HCT116 (cell line): Measurements from ENCODE around the gene ARHGEF38. TPM values are rescaled to one million over a fixed set of nuclear protein-coding genes. Genes with fewer than 3 reads are reported as not detected.

ENCODE experiments used
- ATAC-seq: fragments of 200-7000 bp; cut with Tn5 transposase; 2 replicates; pipeline ENCODE4 v1.9.1; 2020; ENCODE audit warnings: mild to moderate bottlenecking, moderate library complexity
- BruUV-seq: library from RNA; stranded (reverse); fragments of 400-500 nt; replicated peaks from 2 replicates; lab custom pipeline; 2021; lab: Mats Ljungman, UMichigan
- CTCF ChIA-PET: fragments of 300-600 bp; sonication (Branson Sonifier 250); formaldehyde crosslinking; loops from one replicate; lab custom pipeline; 2021; ENCODE audit warnings: antibody characterized with exemption; lab: Charles Lee
- POLR2A ChIA-PET: fragments of 300-600, 350-600 bp; sonication (Branson Sonifier 250); formaldehyde crosslinking; loops from one replicate; lab custom pipeline; 2021; ENCODE audit warnings: antibody characterized with exemption; lab: Charles Lee
- RAD21 ChIA-PET, 2 experiments: fragments of 300-600 bp; sonication (Branson Sonifier 250); formaldehyde crosslinking; loops; one replicate each; lab custom pipeline; 2023; ENCODE audit warnings: low total read pairs in 2 of 2; ENCODE audit not compliant: uncharacterized antibody in 2 of 2, unreplicated experiment in 2 of 2, low non-redundant PET in 1 of 2; lab: Charles Lee
- DNase-seq: peaks from one replicate; pipeline ENCODE4 v3.0.0-alpha.2; 2010; ENCODE audit warnings: low read depth, low spot score
- H2AFZ ChIP-seq: fragments of 200-600 bp; shearing (Covaris generic), sonication (generic); 2 replicates; pipeline ENCODE4 v1.6.1; 2017; ENCODE audit warnings: low read depth, mixed run types, mixed read lengths, antibody characterized with exemption, low read length; ENCODE audit not compliant: poor library complexity, severe bottlenecking
- H3K27ac ChIP-seq: 2 replicates; pipeline ENCODE4 v1.5.1; 2012; ENCODE audit warnings: low read depth, low read length
- H3K27me3 ChIP-seq: fragments of 200-600 bp; sonication (generic); 2 replicates; pipeline ENCODE4 v1.6.1; 2016; ENCODE audit warnings: mixed run types, low read length, mixed read lengths; ENCODE audit not compliant: insufficient read depth
- H3K36me3 ChIP-seq, 2 experiments: fragments of 200-500 bp in 1 of 2; fragments of 200-600 bp in 1 of 2; sonication (Bioruptor generic) in 1 of 2; sonication (generic) in 1 of 2; 2 replicates each; pipeline versions ENCODE4 v1.5.1 to v1.6.1; 2014 to 2016; ENCODE audit warnings: low read length in 2 of 2, inconsistent platforms in 1 of 2, mixed read lengths in 1 of 2, mixed run types in 1 of 2; ENCODE audit not compliant: insufficient read depth in 2 of 2, control insufficient read depth in 1 of 2
- H3K4me1 ChIP-seq, 2 experiments: fragments of 200-600 bp in 1 of 2; sonication (generic) in 1 of 2; 2 replicates each; pipeline versions ENCODE4 v1.5.1 to v1.6.1; 2012 to 2017; ENCODE audit warnings: low read length in 2 of 2, inconsistent platforms in 1 of 2, mild to moderate bottlenecking in 1 of 2, mixed read lengths in 1 of 2, mixed run types in 1 of 2, moderate library complexity in 1 of 2; ENCODE audit not compliant: insufficient read depth in 2 of 2, control insufficient read depth in 1 of 2
- H3K4me2 ChIP-seq: fragments of 200-600 bp; sonication (generic); 2 replicates; pipeline ENCODE4 v1.6.1; 2017; ENCODE audit warnings: mixed run types, low read length, mixed read lengths
- H3K4me3 ChIP-seq, 2 experiments: fragments of 200-600 bp in 1 of 2; sonication (generic) in 1 of 2; replicated peaks in 1 of 2; 2 replicates each; pipeline ENCODE4 v1.5.1; 2011 to 2016; ENCODE audit warnings: low read length in 2 of 2, control low read depth in 1 of 2, low read depth in 1 of 2, mild to moderate bottlenecking in 1 of 2, mixed read lengths in 1 of 2, mixed run types in 1 of 2
- H3K79me2 ChIP-seq: fragments of 200-600 bp; sonication (generic); 2 replicates; pipeline ENCODE4 v1.6.1; 2017; ENCODE audit warnings: mild to moderate bottlenecking, mixed run types, low read length, moderate library complexity, mixed read lengths; ENCODE audit not compliant: insufficient read depth
- H3K9ac ChIP-seq: fragments of 200-600 bp; sonication (generic); 2 replicates; pipeline ENCODE4 v1.6.1; 2016; ENCODE audit warnings: low read length, mixed read lengths
- H3K9me2 ChIP-seq: fragments of 200-600 bp; sonication (generic), shearing (Covaris generic); 2 replicates; pipeline ENCODE4 v1.6.1; 2017; ENCODE audit warnings: mixed run types, mild to moderate bottlenecking, moderate library complexity; ENCODE audit not compliant: insufficient read depth
- H3K9me3 ChIP-seq, 2 experiments: fragments of 200-500 bp in 1 of 2; fragments of 200-600 bp in 1 of 2; sonication (Bioruptor generic) in 1 of 2; sonication (generic) in 1 of 2; 2 replicates each; pipeline ENCODE4 v1.6.1; 2014 to 2017; ENCODE audit warnings: low read length in 2 of 2, mixed read lengths in 2 of 2, inconsistent platforms in 1 of 2, low read depth in 1 of 2, mild to moderate bottlenecking in 1 of 2, mixed run types in 1 of 2, moderate library complexity in 1 of 2; ENCODE audit not compliant: control insufficient read depth in 1 of 2, insufficient read depth in 1 of 2
- H4K20me1 ChIP-seq: fragments of 200-600 bp; sonication (generic), shearing (Covaris generic); 2 replicates; pipeline ENCODE4 v1.6.1; 2017; ENCODE audit warnings: mixed run types, mild to moderate bottlenecking, moderate library complexity; ENCODE audit not compliant: insufficient read depth
- CBX3 ChIP-seq: IDR thresholded peaks from 2 replicates; pipeline ENCODE4 v1.6.1; 2012; ENCODE audit warnings: low read depth
- CEBPB ChIP-seq: IDR thresholded peaks from 2 replicates; pipeline ENCODE4 v1.6.1; 2012; ENCODE audit warnings: low read depth
- ELF1 ChIP-seq: IDR thresholded peaks from 2 replicates; pipeline ENCODE4 v1.6.1; 2012; ENCODE audit warnings: low read depth, borderline replicate concordance
- EZH2phosphoT487 ChIP-seq: fragments of 200-600 bp; IDR thresholded peaks from 2 replicates; pipeline ENCODE4 v1.6.1; 2018; ENCODE audit warnings: antibody characterized with exemption, borderline replicate concordance
- FOSL1 ChIP-seq: IDR thresholded peaks from 2 replicates; pipeline ENCODE4 v1.6.1; 2012; ENCODE audit warnings: low read depth
- JUND ChIP-seq: IDR thresholded peaks from 2 replicates; pipeline ENCODE4 v1.6.1; 2012
- POLR2A ChIP-seq: IDR thresholded peaks from 2 replicates; pipeline ENCODE4 v1.7.0; 2011; ENCODE audit warnings: borderline replicate concordance; ENCODE audit not compliant: insufficient read depth, insufficient read length; ENCODE audit errors: extremely low read depth
- POLR2AphosphoS5 ChIP-seq: IDR thresholded peaks from 2 replicates; pipeline ENCODE4 v1.6.1; 2011; ENCODE audit warnings: mild to moderate bottlenecking, low read depth, low read length, moderate library complexity
- RAD21 ChIP-seq: IDR thresholded peaks from 2 replicates; pipeline ENCODE4 v1.6.1; 2012; ENCODE audit warnings: low read depth, mild to moderate bottlenecking
- SIN3A ChIP-seq: IDR thresholded peaks from 2 replicates; pipeline ENCODE4 v1.6.1; 2012; ENCODE audit warnings: low read depth
- TCF7L2 ChIP-seq: IDR thresholded peaks from 2 replicates; pipeline ENCODE4 v1.7.0; 2011; ENCODE audit warnings: borderline replicate concordance, inconsistent platforms; ENCODE audit not compliant: insufficient read depth, insufficient read length; ENCODE audit errors: extremely low read depth
- ZFX ChIP-seq: fragments of 450-650 bp; IDR thresholded peaks from 2 replicates; pipeline ENCODE4 v1.6.1; 2017
- ZNF274 ChIP-seq: fragments of 200-500 bp; sonication (Bioruptor generic); IDR thresholded peaks from 2 replicates; pipeline ENCODE4 v1.6.1; 2014; ENCODE audit warnings: mild to moderate bottlenecking, low read depth, low read length, inconsistent platforms
- intact Hi-C: fragments of 100-400 bp; cut with micrococcal nuclease; formaldehyde crosslinking; loops from 2 replicates; pipeline ENCODE4 v1.10.0; 2022
- total RNA-seq: library from RNA; stranded (reverse); gene quantifications from one replicate; pipeline ENCODE4 v1.2.1, GENCODE V29; 2021; ENCODE audit not compliant: unreplicated experiment
- TF ChIP-seq, protein P1 (sequence below): IDR thresholded peaks from 2 replicates; pipeline ENCODE4 v1.6.1; 2012; ENCODE audit warnings: low read depth
- TF ChIP-seq, protein P2 (sequence below): IDR thresholded peaks from 2 replicates; pipeline ENCODE4 v1.6.1; 2011; ENCODE audit warnings: mild to moderate bottlenecking, low read length, moderate library complexity; ENCODE audit not compliant: insufficient replicate concordance; ENCODE audit errors: extremely low read depth

ARHGEF38 gene
- total RNA-seq, 1 experiment from 2014 or later, result not detected

DNA sequence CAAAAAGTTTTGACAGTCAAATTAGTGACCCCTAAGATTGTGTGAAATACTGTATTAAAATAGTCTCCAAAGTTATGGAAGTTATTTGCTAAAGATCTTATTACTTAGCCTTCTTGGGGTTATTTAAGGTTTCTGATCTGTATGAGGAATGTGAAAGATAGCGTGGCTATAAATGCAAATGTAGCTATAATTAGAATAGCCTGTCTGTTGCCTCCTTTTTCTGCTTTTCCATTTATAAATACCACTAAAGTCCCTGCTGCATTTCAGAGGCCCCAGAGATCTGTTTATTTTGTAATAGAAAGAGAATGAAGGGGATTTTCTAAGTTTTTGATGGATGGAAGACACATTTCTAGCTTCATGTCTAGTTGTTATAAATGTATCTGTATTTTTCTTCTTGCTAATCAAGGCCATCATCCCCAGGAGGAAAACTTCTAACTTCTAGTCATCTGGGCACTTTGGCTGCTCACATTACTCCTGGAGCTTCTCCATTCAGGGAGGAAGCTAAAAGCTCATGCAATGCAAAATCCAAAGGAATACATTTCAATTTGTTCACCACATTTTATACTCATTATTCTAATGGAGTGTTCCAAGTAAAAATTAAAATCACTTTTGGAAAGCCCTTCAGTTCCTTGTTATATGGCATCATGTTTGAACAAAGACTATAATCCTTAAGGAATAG is 82.1 kb downstream of the ARHGEF38 start:
- ChIA-PET CTCF (no interaction called here), RAD21 (no interaction called here), POLR2A (no interaction called here)
- Histone ChIP-seq H3K27ac (no peak overlapping the region), H3K36me3 (no peaks in the 10 kb centered on the region), H2AFZ (no peak overlapping the region), H3K9me2 (no peaks in the 10 kb centered on the region), H3K9me3 (no peaks in the 10 kb centered on the region), H3K4me3 (no peak overlapping the region), H4K20me1 (no peaks in the 10 kb centered on the region), H3K9ac (no peak overlapping the region), H3K4me1 (no peaks in the 10 kb centered on the region), H3K79me2 (no peaks in the 10 kb centered on the region)
- DNase-seq (no peak), ATAC-seq (no peak)
- intact Hi-C loops, result no loop called here
- TF ChIP-seq POLR2AphosphoS5 (no peak), CBX3 (no peak), ELF1 (no peak), SIN3A (no peak), EZH2phosphoT487 (no peak), ZFX (no peak), FOSL1 (no peak), POLR2A (no peak)
- TF ChIP-seq, all 23 proteins: peak for 0
- Histone ChIP-seq H3K4me2 (no peak overlapping the region), H3K27me3 (no peaks in the 10 kb centered on the region)
- BruUV-seq, result no TSS peak

DNA sequence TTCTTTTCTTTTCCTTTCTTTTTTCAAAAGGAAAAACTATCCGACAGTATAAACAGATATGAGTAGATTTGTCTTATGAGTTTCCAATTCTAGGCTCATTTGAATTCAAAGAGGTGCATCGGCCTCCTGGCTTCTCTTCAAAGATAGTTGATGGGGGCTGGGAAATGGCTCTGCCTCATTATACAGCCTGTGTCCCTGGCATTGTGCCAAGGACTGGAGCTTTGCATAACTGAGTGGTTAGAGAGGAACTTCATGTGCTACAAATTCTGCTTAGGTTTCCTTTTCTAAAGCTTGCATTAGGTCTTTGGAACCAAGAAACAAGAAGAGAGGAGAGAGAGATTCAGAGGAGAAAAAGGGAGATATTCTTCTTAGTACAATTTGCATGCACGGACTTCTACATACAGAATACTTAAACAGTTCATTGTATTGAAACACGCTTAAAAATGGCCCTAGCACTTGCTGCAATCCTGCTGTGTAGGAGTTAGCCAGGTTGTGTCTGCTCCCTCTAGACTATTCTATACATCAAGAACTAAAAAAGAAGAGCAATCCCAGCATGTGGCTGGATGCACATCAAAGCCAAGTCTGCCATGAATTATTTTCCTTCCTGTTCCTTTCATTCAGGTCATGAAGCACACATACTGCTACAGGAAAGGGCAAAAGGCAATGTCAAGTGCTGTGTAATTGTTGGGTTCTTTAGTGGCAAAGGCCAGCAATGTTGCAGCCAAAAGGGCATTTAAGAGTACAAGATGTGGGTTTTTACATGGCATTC is 85.2 kb downstream of the ARHGEF38 start:
- no peaks in the 10 kb centered on the region for H3K4me1 ChIP-seq
- ATAC-seq, result no peak
- CTCF ChIA-PET, result no interaction called here
- intact Hi-C loops, result no loop called here
- H3K4me3 ChIP-seq, result no peak overlapping the region
- H3K79me2 ChIP-seq, result no peaks in the 10 kb centered on the region
- no peaks in the 10 kb centered on the region for H3K9me3 ChIP-seq
- POLR2A ChIA-PET, result no interaction called here
- no peaks in the 10 kb centered on the region for H3K27me3 ChIP-seq
- H4K20me1 ChIP-seq, result no peaks in the 10 kb centered on the region
- H3K4me2 ChIP-seq, result no peak overlapping the region
- no TSS peak for BruUV-seq
- no peaks in the 10 kb centered on the region for H3K36me3 ChIP-seq
- no peaks in the 10 kb centered on the region for H3K9me2 ChIP-seq
- no peak for DNase-seq
- RAD21 ChIA-PET, result no interaction called here
- no peak overlapping the region for H3K9ac ChIP-seq
- peak overlapping the region; percentile 49 for H2AFZ ChIP-seq
- H3K27ac ChIP-seq, result no peak overlapping the region
- TF ChIP-seq ZNF274 (no peak), RAD21 (no peak), TCF7L2 (no peak), CEBPB (no peak), JUND (no peak), EZH2phosphoT487 (no peak)
- TF ChIP-seq, protein P1, sequence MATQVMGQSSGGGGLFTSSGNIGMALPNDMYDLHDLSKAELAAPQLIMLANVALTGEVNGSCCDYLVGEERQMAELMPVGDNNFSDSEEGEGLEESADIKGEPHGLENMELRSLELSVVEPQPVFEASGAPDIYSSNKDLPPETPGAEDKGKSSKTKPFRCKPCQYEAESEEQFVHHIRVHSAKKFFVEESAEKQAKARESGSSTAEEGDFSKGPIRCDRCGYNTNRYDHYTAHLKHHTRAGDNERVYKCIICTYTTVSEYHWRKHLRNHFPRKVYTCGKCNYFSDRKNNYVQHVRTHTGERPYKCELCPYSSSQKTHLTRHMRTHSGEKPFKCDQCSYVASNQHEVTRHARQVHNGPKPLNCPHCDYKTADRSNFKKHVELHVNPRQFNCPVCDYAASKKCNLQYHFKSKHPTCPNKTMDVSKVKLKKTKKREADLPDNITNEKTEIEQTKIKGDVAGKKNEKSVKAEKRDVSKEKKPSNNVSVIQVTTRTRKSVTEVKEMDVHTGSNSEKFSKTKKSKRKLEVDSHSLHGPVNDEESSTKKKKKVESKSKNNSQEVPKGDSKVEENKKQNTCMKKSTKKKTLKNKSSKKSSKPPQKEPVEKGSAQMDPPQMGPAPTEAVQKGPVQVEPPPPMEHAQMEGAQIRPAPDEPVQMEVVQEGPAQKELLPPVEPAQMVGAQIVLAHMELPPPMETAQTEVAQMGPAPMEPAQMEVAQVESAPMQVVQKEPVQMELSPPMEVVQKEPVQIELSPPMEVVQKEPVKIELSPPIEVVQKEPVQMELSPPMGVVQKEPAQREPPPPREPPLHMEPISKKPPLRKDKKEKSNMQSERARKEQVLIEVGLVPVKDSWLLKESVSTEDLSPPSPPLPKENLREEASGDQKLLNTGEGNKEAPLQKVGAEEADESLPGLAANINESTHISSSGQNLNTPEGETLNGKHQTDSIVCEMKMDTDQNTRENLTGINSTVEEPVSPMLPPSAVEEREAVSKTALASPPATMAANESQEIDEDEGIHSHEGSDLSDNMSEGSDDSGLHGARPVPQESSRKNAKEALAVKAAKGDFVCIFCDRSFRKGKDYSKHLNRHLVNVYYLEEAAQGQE, result no peak
- TF ChIP-seq, protein P2, sequence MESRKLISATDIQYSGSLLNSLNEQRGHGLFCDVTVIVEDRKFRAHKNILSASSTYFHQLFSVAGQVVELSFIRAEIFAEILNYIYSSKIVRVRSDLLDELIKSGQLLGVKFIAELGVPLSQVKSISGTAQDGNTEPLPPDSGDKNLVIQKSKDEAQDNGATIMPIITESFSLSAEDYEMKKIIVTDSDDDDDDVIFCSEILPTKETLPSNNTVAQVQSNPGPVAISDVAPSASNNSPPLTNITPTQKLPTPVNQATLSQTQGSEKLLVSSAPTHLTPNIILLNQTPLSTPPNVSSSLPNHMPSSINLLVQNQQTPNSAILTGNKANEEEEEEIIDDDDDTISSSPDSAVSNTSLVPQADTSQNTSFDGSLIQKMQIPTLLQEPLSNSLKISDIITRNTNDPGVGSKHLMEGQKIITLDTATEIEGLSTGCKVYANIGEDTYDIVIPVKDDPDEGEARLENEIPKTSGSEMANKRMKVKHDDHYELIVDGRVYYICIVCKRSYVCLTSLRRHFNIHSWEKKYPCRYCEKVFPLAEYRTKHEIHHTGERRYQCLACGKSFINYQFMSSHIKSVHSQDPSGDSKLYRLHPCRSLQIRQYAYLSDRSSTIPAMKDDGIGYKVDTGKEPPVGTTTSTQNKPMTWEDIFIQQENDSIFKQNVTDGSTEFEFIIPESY, result no peak
